Astrocyte of the hippocampus (primary cell): ENCODE results near the gene PSME4.
"Not testable (repeated sequence)": the region's sequence is repeated elsewhere in the genome, so short reads cannot be mapped to it uniquely, and the experiment has no call there.

Experiments
- DNase-seq: peaks from one replicate; pipeline ENCODE4 v3.0.0; 2011; ENCODE audit warnings: low read depth, low spot score

The PSME4 gene

GRCh38 chr2:53886406-53887280, 84.2 kb downstream of the PSME4 start:
- no peak for DNase-seq

DNA sequence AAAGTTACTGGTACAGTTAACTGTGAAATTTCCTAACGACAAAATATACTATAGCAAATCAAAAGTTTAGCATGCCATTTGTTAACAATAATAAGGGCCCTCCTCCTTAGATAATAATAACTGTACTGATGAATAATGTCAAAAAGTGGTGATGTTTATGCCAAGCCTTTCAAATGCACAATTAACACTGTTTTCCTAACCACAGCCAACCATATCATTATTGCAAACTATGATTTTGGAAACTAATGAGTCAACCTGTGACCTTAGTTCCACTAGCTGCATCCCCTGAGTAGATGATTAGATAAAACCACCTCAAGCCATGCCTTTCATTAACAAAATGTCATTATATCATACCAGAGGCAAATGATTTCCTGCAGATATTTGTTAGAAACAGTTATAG, 85.9 kb downstream of the PSME4 start:
- no peak for DNase-seq

DNA sequence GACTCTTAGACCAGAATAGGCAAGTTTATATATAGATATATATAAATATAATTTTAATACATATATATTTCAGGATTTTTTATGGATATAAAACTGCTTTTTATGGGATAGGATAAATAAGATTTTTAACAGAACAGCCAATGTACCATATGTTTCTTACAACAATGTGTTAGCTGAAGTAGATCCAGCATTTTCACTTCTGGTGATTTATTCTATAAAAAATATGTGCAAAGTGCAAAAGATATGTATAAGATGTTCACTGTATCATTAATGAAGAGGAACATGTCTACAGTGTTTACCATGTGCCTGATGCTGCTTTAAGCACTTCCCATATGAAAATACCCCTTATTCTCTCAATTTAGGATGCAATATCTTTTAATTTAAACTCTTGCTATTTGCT, 88.8 kb downstream of the PSME4 start:
- no peak for DNase-seq

DNA sequence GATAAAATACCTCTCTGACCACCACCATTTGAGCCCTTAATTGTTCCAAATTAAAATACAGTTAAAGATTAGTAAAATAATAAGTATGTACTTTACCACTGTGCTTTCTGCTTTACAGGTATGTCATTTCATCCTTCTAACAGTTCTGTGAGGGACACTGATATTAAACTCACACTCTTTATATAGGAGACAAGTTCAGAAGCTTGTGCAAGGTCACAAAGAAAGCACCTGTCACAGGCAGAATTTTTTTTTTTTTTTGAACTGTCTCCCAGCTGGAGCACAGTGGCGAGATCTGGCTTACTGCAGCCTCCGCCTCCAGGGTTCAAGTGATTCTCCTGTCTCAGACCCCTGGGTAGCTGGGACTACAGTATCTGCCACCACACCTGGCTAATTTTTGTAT, 89.4 kb downstream of the PSME4 start:
- DNase-seq, result no peak

- peak; percentile 62 for DNase-seq
These were observed 90.0 kb downstream of the PSME4 start for GRCh38 chr2:53880756-53881155.

DNA sequence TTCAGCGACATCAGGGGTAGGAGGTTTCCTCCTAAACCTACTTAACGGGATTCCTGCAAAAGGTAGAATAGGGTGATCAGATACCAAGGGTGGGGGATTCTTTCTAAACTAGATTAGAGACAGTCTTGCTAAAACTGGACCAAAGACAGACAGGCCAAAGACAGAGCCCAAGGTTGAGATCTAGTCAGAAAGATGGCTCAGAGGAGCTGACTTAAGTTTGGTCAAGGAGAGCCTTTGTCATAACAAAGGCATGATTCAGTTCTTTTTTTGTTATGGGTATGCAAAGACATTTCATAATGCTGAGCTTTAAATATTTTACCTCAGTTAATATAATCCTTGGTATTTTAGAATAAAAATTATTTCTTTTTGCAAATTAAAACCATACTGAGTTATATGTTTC, 93.2 kb downstream of the PSME4 start:
- no peak for DNase-seq

GRCh38 chr2:53877112-53877511, 93.7 kb downstream of the PSME4 start:
- no peak for DNase-seq

- no peak for DNase-seq
These were observed 96.3 kb downstream of the PSME4 start for GRCh38 chr2:53874401-53874950.

- DNase-seq, result no peak
These were observed 103.0 kb downstream of the PSME4 start for GRCh38 chr2:53867773-53868172.

DNA sequence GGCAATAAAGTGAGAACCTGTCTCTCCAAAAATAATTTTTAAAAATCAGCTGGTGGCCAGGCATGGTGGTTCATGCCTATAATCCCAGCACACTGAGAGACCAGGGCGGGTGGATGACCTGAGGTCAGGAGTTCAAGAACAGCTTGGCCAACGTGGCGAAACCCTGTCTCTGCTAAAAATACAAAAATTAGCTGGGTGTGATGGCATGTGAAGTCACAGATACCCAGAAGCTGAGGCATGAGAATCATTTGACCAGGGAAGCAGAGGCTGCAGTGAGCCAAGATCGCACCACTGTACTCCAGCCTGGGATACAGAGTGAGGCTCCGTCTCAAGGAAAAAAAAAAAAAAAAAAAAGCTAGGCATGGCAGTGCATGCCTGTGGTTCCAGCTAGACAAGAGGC, 103.6 kb downstream of the PSME4 start:
- no peak for DNase-seq

DNA sequence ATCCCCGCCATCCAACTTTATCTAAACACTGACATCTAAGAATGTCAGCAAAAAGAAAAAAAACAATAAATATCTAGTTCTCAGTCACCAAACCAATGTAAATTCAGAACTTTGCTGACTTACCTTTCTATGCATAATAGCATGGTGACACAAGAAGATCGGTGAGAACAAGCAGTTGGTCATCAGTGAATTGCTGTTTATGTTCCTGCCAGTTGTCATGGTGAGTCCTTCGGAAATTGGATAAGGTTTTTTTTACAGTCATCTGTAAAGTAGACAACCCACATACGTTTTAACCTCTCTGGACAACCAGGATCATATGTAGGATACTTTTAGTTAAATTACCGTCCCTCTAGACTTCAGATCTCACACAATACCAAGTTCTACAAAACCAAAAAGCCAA, 104.8 kb downstream of the PSME4 start:
- DNase-seq, result no peak

GRCh38 chr2:53865264-53865663, 105.5 kb downstream of the PSME4 start:
- no peak for DNase-seq

GRCh38 chr2:53863538-53864227, 107.1 kb downstream of the PSME4 start:
- DNase-seq, result no peak

DNA sequence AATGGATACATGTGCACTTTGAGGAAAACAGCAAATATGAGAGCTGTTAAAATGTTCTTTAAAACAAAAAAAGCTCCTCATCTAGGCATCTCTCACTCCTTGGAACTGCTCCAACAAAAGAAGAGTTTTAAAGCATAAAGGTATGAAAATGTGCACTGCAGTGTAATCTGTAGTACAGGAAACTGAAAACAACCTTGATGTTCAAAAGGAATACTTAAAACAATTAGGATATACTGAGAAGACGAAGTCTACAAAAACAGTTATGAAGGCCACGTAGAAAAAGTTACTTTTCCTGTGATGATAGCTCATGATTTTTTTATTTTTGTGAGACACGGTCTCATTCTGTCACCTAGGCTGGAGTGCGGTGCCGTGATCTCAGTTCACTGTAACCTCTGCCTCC, 109.0 kb downstream of the PSME4 start:
- no peak for DNase-seq

DNA sequence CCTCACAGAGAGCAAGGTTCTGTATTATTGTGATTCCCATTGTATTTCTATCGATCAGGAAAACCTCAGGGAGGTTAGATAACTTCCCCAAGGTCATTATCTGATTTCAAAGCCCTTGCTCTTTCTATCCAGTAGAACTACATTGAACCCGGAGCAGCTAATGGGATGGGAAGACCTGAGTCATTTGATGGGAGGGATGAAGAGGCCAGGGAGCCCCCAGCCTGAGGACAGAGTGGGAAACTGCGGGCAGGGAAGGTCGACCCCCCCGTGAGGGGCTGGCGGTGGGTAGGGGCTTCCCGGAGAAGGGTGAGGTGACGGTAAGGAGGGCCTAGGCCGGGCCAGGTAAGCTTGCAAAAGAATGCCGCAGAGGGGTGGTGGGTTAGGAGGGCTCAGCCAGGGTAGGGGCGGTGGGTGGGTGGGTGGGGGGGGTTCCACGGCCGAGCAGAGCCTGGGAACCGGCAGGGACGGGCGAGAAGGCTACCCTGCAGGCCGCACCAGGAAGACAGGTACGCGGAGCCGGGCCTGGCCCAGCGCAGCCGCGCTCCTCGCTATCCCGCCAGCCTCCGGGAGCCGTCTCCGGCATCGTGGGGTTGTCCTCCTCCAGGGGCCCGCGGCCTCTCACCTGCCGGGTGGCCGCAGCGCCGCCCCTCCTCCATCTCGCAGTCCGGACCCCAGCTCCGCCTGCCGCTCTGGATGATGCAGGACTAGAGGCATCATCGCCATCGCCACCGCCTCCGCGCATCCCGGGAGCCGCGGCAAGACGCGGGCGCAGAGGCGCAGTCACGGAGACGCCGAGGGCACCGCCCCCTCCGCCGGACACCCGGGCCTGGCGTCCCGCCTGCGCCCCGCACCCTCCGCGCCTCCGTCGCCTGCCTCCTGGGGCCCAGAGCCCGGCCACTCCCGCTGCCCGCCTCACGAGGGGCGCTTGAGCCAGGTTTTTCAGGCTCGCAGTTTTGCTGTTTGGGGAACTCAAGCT, 111.3 kb downstream of the PSME4 start, which contains the start of gene GPR75:
GPR75 (minus strand) TSS at position 762 of the 976 bp plus-strand sequence. CDS start 5,211 bp downstream, outside the sequence.
- DNase-seq, result peak; percentile 73

- no peak for DNase-seq
These were observed 114.5 kb downstream of the PSME4 start for GRCh38 chr2:53856272-53856671.

- no peak for DNase-seq
These were observed 116.1 kb downstream of the PSME4 start for GRCh38 chr2:53854678-53855077.

GRCh38 chr2:53852532-53852931, 118.3 kb downstream of the PSME4 start:
- DNase-seq, result no peak

- DNase-seq, result not testable (repeated sequence)
These were observed 119.6 kb downstream of the PSME4 start for GRCh38 chr2:53851052-53851757.

- DNase-seq, result no peak
These were observed 122.7 kb downstream of the PSME4 start for GRCh38 chr2:53848062-53848461.

DNA sequence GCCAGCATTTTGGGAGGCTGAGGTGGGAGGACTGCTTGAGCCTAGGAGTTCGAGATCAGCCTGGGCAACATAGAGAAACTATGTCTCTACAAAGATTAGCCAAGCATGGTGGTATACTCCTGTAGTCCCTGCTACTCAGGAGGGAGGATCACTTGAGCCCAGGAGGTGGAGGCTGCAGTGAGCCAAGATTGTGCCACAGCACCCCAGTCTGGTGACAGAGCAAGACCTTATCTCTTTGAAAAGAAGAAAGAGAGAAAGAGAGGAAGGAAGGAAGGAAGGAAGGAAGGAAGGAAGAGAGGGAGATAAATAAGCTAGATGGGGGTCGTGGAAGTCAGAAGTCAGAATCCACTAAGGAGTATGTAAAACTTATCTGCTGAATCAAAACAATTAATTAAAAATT, 127.2 kb downstream of the PSME4 start:
- no peak for DNase-seq
